GM12878 (cell line): ENCODE results near the gene MACROD2. TPM values are rescaled to one million over a fixed set of nuclear protein-coding genes. Genes with fewer than 3 reads are reported as not detected.

Source experiments
- ATAC-seq: fragments of 200-7000 bp; cut with Tn5 transposase; 3 replicates; pipeline ENCODE4 v1.9.1; 2020; ENCODE audit warnings: mild to moderate bottlenecking, moderate library complexity
- BruUV-seq: library from RNA; stranded (reverse); fragments of 400-500 nt; replicated peaks from 2 replicates; lab custom pipeline; 2021; lab: Mats Ljungman, UMichigan
- CTCF ChIA-PET: fragments of 300-600 bp; sonication (Branson Sonifier 250); formaldehyde crosslinking; extraction: SDS; loops from one replicate; lab custom pipeline; 2021; ENCODE audit warnings: inconsistent platforms; lab: Yijun Ruan, JAX
- POLR2A ChIA-PET: fragments of 350-600 bp; formaldehyde crosslinking; extraction: SDS; loops from one replicate; lab custom pipeline; 2021; ENCODE audit warnings: inconsistent platforms; lab: Charles Lee
- RAD21 ChIA-PET: fragments of 300-600 bp; sonication (Branson Sonifier 250); formaldehyde crosslinking; loops from one replicate; lab custom pipeline; 2023; ENCODE audit warnings: antibody characterized with exemption; ENCODE audit not compliant: unreplicated experiment; lab: Charles Lee
- SMC1A ChIA-PET: fragments of 300-600 bp; sonication (Branson Sonifier 250); formaldehyde crosslinking; loops from one replicate; lab custom pipeline; 2023; ENCODE audit not compliant: unreplicated experiment, uncharacterized antibody; lab: Charles Lee
- DNase-seq: peaks from one replicate; pipeline ENCODE4 v3.0.0-alpha.2; 2011; ENCODE audit warnings: low read depth, low spot score
- FAIRE-seq: peaks from 3 replicates; lab custom pipeline; 2011; peaks lifted over from hg19 to GRCh38; lab: Jason Lieb, UNC
- H2AFZ ChIP-seq: 2 replicates; pipeline ENCODE4 v1.6.0; 2011; ENCODE audit warnings: low read depth, low read length, control low read depth; ENCODE audit not compliant: control insufficient read depth
- H3K27ac ChIP-seq: 2 replicates; pipeline ENCODE4 v1.5.1; 2011; ENCODE audit warnings: control low read depth; ENCODE audit not compliant: control insufficient read depth, insufficient read depth
- H3K27me3 ChIP-seq, 2 experiments: replicated peaks in 1 of 2; 2 replicates each; pipeline versions ENCODE4 v1.6.0 to v1.6.1; 2011; ENCODE audit warnings: low read length in 1 of 2; ENCODE audit not compliant: control insufficient read depth in 2 of 2, insufficient read depth in 2 of 2
- H3K36me3 ChIP-seq, 2 experiments: 2 replicates each; pipeline ENCODE4 v1.5.1; 2011; ENCODE audit warnings: low read length in 1 of 2; ENCODE audit not compliant: control insufficient read depth in 2 of 2, insufficient read depth in 2 of 2
- H3K4me1 ChIP-seq: 2 replicates; pipeline ENCODE4 v1.6.1; 2011; ENCODE audit warnings: mild to moderate bottlenecking, low read length, moderate library complexity, mixed read lengths; ENCODE audit not compliant: control insufficient read depth, insufficient read depth
- H3K4me2 ChIP-seq: 2 replicates; pipeline ENCODE4 v1.6.0; 2011; ENCODE audit warnings: control low read depth; ENCODE audit not compliant: control insufficient read depth, insufficient read depth
- H3K4me3 ChIP-seq: fragments of 200-600 bp; sonication (generic); 2 replicates; pipeline ENCODE4 v1.5.1; 2016
- H3K79me2 ChIP-seq: 2 replicates; pipeline ENCODE4 v1.6.0; 2011; ENCODE audit warnings: low read length; ENCODE audit not compliant: control insufficient read depth, insufficient read depth
- H3K9ac ChIP-seq: 2 replicates; pipeline ENCODE4 v1.8.0; 2011; ENCODE audit warnings: low read length, control low read depth, mixed read lengths; ENCODE audit not compliant: control insufficient read depth, insufficient read depth
- H3K9me3 ChIP-seq: replicated peaks from 3 replicates; pipeline ENCODE4 v1.5.1; 2011; ENCODE audit warnings: mild to moderate bottlenecking, low read length; ENCODE audit not compliant: control insufficient read depth, insufficient read depth
- H4K20me1 ChIP-seq: 2 replicates; pipeline ENCODE4 v1.6.0; 2011; ENCODE audit not compliant: control insufficient read depth, insufficient read depth
- CBX5 ChIP-seq: sonication (generic); IDR thresholded peaks from 2 replicates; pipeline ENCODE4 v1.6.1; 2016; ENCODE audit warnings: low read depth, moderate library complexity, mild to moderate bottlenecking, inconsistent platforms
- EP300 ChIP-seq, 2 experiments: fragments of 150-350 bp in 1 of 2; IDR thresholded peaks; 2 replicates each; pipeline ENCODE4 v1.6.1; 2011 to 2012; ENCODE audit warnings: low read depth in 2 of 2, low read length in 2 of 2, borderline replicate concordance in 1 of 2, improper control_type of control experiment in 1 of 2, inconsistent platforms in 1 of 2; ENCODE audit not compliant: control insufficient read depth in 1 of 2
- MEF2A ChIP-seq: IDR thresholded peaks from 2 replicates; pipeline ENCODE4 v1.6.1; 2011; ENCODE audit warnings: low read depth, mild to moderate bottlenecking, low read length, moderate library complexity; ENCODE audit not compliant: insufficient read depth
- NKRF ChIP-seq: fragments of 450-650 bp; conservative IDR thresholded peaks from 2 replicates; pipeline ENCODE4 v1.6.1; 2017; ENCODE audit warnings: mild to moderate bottlenecking, moderate library complexity
- ZNF384 ChIP-seq: IDR thresholded peaks from 2 replicates; pipeline ENCODE4 v1.6.1; 2012; ENCODE audit warnings: low read depth, mild to moderate bottlenecking, low read length, improper control_type of control experiment, borderline replicate concordance
- ZNF592 ChIP-seq: fragments of 450-650 bp; IDR thresholded peaks from 2 replicates; pipeline ENCODE4 v1.6.1; 2017; ENCODE audit warnings: mild to moderate bottlenecking, moderate library complexity
- WGBS: methylation state at CpG from one replicate; pipeline ENCODE4 v1.1.6; 2016; ENCODE audit warnings: low lambda C conversion rate; ENCODE audit not compliant: insufficient replicate concordance, insufficient coverage; ENCODE audit errors: missing lambda C conversion rate; 5-methylcytosine and 5-hydroxymethylcytosine counted together
- in situ Hi-C: fragments of 300-500 bp; cut with MboI; formaldehyde crosslinking; loops from 9 replicates; pipeline ENCODE4 v1.14.3; 2018; ENCODE audit warnings: mixed read lengths
- intact Hi-C: fragments of 100-400 bp; cut with micrococcal nuclease; formaldehyde crosslinking; loops from one replicate; pipeline ENCODE4 v1.14.2; 2022; ENCODE audit not compliant: unreplicated experiment
- polyA plus RNA-seq, 11 experiments: library from polyadenylated mRNA; depleted of rRNA in 4 of 11; unstranded in 6 of 11; stranded (reverse) in 5 of 11; fragments of >200 nt; fragmentation: Nextera tagmentation in 4 of 11; fragmentation: Illumina TruSeq in 1 of 11; extraction: Ambion mirVana in 4 of 11; extraction: Trizol in 1 of 11; gene quantifications; 1 replicate in 1 of 11; 2 replicates in 10 of 11; pipeline versions ENCODE4 v1.2.1 to v1.2.3, GENCODE V29; 2011 to 2016; ENCODE audit warnings: inconsistent platforms in 2 of 11, missing spikeins in 2 of 11, low read depth in 1 of 11
- total RNA-seq, 4 experiments: library from RNA; depleted of rRNA in 3 of 4; stranded (reverse); fragments of >200 nt in 3 of 4; fragmentation: Illumina TruSeq in 1 of 4; extraction: Trizol in 1 of 4; gene quantifications; 2 replicates each; pipeline versions ENCODE4 v1.2.1 to v1.2.3, GENCODE V29; 2013 to 2021
- TF ChIP-seq, protein P1 (sequence below): fragments of 450-650 bp; IDR thresholded peaks from 2 replicates; pipeline ENCODE4 v1.6.1; 2018; ENCODE audit warnings: borderline replicate concordance, mild to moderate bottlenecking; ENCODE audit not compliant: partially characterized antibody

Gene MACROD2
- total and polyA plus RNA-seq, 10 of the 15 experiments (the other 5 are each of a cell fraction or from before 2014, with no cell fraction given), result 1.1 to 21.5 (median 2.2) TPM

DNA sequence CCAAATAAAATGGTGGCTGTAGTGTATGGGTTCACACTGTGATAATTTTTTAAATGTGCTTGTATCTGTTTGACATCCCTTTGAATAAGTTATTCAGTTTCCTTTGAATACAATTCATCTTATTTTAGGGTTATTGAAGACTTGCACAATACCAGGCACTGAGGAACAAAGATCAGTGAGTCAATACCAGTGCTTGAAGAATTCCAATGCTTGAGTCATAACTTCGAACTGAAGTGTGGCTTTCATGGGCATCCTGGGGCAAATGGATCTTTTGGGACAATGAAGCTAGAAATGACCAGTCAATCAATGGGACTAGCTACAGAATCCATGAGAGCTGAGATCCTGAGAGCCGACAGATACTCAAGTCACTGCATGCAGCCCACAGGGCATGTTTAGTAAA lies 692.0 kb downstream of the MACROD2 start:
- H3K9me3 ChIP-seq, result no peaks in the 10 kb centered on the region
- intact Hi-C loops (no loop called here), in situ Hi-C loops (no loop called here)
- H3K27ac ChIP-seq, result no peak overlapping the region
- H3K4me2 ChIP-seq, result no peak overlapping the region
- SMC1A ChIA-PET, result interaction anchor here (1.2 to 1.8 kb wide), 2 partner anchors 8 to 32 kb away, joined by 3 to 4 read pairs; no protein-coding TSS in a partner anchor
- H3K9ac ChIP-seq, result no peak overlapping the region
- CTCF ChIA-PET, result no interaction called here
- no peak overlapping the region for H3K4me3 ChIP-seq
- H2AFZ ChIP-seq, result no peak overlapping the region
- RAD21 ChIA-PET, result no interaction called here
- POLR2A ChIA-PET, result no interaction called here
- BruUV-seq, result no TSS peak
- no peaks in the 10 kb centered on the region for H4K20me1 ChIP-seq
- no peaks in the 10 kb centered on the region for H3K27me3 ChIP-seq
- ATAC-seq (no peak), FAIRE-seq (no peak), DNase-seq (no peak)
- H3K79me2 ChIP-seq, result no peaks in the 10 kb centered on the region
- no peaks in the 10 kb centered on the region for H3K4me1 ChIP-seq
- no peak for TF ChIP-seq ZNF384
- TF ChIP-seq MEF2A, result no peak
- TF ChIP-seq CBX5, result no peak
- no peak for TF ChIP-seq ZNF592
- TF ChIP-seq EP300 (IDR thresholded peaks at IDR 0.05; ENCODE audit: borderline replicate concordance in 1 of 2, control insufficient read depth in 1 of 2, low read depth in 2 of 2, low read length in 2 of 2), result no peak
- no peak for TF ChIP-seq NKRF
- TF ChIP-seq, protein P1, sequence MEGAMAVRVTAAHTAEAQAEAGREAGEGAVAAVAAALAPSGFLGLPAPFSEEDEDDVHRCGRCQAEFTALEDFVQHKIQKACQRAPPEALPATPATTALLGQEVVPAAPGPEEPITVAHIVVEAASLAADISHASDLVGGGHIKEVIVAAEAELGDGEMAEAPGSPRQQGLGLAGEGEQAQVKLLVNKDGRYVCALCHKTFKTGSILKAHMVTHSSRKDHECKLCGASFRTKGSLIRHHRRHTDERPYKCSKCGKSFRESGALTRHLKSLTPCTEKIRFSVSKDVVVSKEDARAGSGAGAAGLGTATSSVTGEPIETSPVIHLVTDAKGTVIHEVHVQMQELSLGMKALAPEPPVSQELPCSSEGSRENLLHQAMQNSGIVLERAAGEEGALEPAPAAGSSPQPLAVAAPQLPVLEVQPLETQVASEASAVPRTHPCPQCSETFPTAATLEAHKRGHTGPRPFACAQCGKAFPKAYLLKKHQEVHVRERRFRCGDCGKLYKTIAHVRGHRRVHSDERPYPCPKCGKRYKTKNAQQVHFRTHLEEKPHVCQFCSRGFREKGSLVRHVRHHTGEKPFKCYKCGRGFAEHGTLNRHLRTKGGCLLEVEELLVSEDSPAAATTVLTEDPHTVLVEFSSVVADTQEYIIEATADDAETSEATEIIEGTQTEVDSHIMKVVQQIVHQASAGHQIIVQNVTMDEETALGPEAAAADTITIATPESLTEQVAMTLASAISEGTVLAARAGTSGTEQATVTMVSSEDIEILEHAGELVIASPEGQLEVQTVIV, result no peak
- WGBS, result 0% methylated on average over 2 of the region's 2 CpGs
- no peaks in the 10 kb centered on the region for H3K36me3 ChIP-seq
